Mesenchymal stem cell (in vitro differentiated cells and primary cell): ENCODE measurements around the gene ZDHHC18. TPM values are rescaled to one million over a fixed set of nuclear protein-coding genes. Genes with fewer than 3 reads are reported as not detected.
A peak's percentile ranks its signal among the peaks of the same experiment; 100 is the strongest.

Experiments
- DNase-seq: peaks from one replicate; pipeline ENCODE4 v3.0.0-alpha.2; 2013
- H2AFZ ChIP-seq: one replicate; pipeline ENCODE4 v1.6.1; 2013; ENCODE audit warnings: low read depth, mild to moderate bottlenecking, control low read depth, inconsistent platforms, low read length, moderate library complexity
- H2AK5ac ChIP-seq: 2 replicates; pipeline ENCODE4 v1.6.1; 2013; ENCODE audit warnings: low read length, moderate library complexity, mild to moderate bottlenecking, inconsistent platforms; ENCODE audit not compliant: severe bottlenecking
- H2BK120ac ChIP-seq: one replicate; pipeline ENCODE4 v1.6.1; 2013; ENCODE audit warnings: low read depth, mild to moderate bottlenecking, inconsistent platforms, low read length, moderate library complexity
- H2BK12ac ChIP-seq, 2 experiments: one replicate each; pipeline ENCODE4 v1.6.1; 2013; ENCODE audit warnings: inconsistent platforms in 2 of 2, low read length in 2 of 2, mild to moderate bottlenecking in 2 of 2, moderate library complexity in 2 of 2, control low read depth in 1 of 2
- H2BK15ac ChIP-seq: one replicate; pipeline ENCODE4 v1.6.1; 2013; ENCODE audit warnings: mild to moderate bottlenecking, low read depth, inconsistent platforms; ENCODE audit not compliant: poor library complexity, severe bottlenecking
- H2BK5ac ChIP-seq: 2 replicates; pipeline ENCODE4 v1.6.1; 2013; ENCODE audit warnings: low read depth, mild to moderate bottlenecking, low read length, control low read depth, inconsistent platforms; ENCODE audit not compliant: poor library complexity, severe bottlenecking
- H3K14ac ChIP-seq, 2 experiments: one replicate each; pipeline ENCODE4 v1.6.1; 2013; ENCODE audit warnings: inconsistent platforms in 2 of 2, low read length in 2 of 2, control low read depth in 1 of 2, mild to moderate bottlenecking in 1 of 2, moderate library complexity in 1 of 2
- H3K18ac ChIP-seq, 2 experiments: one replicate each; pipeline ENCODE4 v1.6.1; 2013; ENCODE audit warnings: inconsistent platforms in 2 of 2, low read length in 2 of 2, control low read depth in 1 of 2, low read depth in 1 of 2, mild to moderate bottlenecking in 1 of 2
- H3K23ac ChIP-seq, 2 experiments: one replicate each; pipeline ENCODE4 v1.6.1; 2013; ENCODE audit warnings: inconsistent platforms in 2 of 2, low read length in 2 of 2, mild to moderate bottlenecking in 2 of 2, moderate library complexity in 2 of 2, control low read depth in 1 of 2
- H3K27ac ChIP-seq: 2 replicates; pipeline ENCODE4 v1.5.1; 2013; ENCODE audit warnings: mild to moderate bottlenecking, moderate library complexity, low read length, control low read depth, inconsistent platforms; ENCODE audit not compliant: poor library complexity, severe bottlenecking
- H3K27me3 ChIP-seq, 2 experiments: 2 replicates each; pipeline versions ENCODE4 v1.6.1 to v1.7.0; 2013; ENCODE audit warnings: low read length in 2 of 2, mild to moderate bottlenecking in 2 of 2, moderate library complexity in 2 of 2, control low read depth in 1 of 2, inconsistent platforms in 1 of 2; ENCODE audit not compliant: control insufficient read depth in 1 of 2, insufficient read depth in 1 of 2
- H3K36me3 ChIP-seq, 2 experiments: 2 replicates each; pipeline versions ENCODE4 v1.6.1 to v1.7.0; 2013; ENCODE audit warnings: low read length in 2 of 2, control low read depth in 1 of 2, inconsistent platforms in 1 of 2, low read depth in 1 of 2, mild to moderate bottlenecking in 1 of 2; ENCODE audit not compliant: insufficient read depth in 2 of 2, control insufficient read depth in 1 of 2
- H3K4ac ChIP-seq, 2 experiments: one replicate each; pipeline ENCODE4 v1.6.1; 2013; ENCODE audit warnings: inconsistent platforms in 2 of 2, low read length in 2 of 2, mild to moderate bottlenecking in 2 of 2, moderate library complexity in 2 of 2, control low read depth in 1 of 2, low read depth in 1 of 2
- H3K4me1 ChIP-seq: 2 replicates; pipeline ENCODE4 v1.6.1; 2013; ENCODE audit warnings: low read depth, low read length, control low read depth; ENCODE audit not compliant: control insufficient read depth, insufficient read depth
- H3K4me2 ChIP-seq: 2 replicates; pipeline ENCODE4 v1.6.1; 2013; ENCODE audit warnings: low read length, mild to moderate bottlenecking, inconsistent platforms; ENCODE audit not compliant: poor library complexity, severe bottlenecking
- H3K4me3 ChIP-seq, 2 experiments: 2 replicates each; pipeline versions ENCODE4 v1.5.1 to v1.7.0; 2013; ENCODE audit warnings: low read length in 2 of 2, mild to moderate bottlenecking in 2 of 2, control low read depth in 1 of 2, low read depth in 1 of 2; ENCODE audit not compliant: insufficient read depth in 1 of 2
- H3K79me1 ChIP-seq: replicated peaks from 2 replicates; pipeline ENCODE4 v1.6.1; 2013; ENCODE audit warnings: mild to moderate bottlenecking, control low read depth, low read length, inconsistent platforms; ENCODE audit not compliant: poor library complexity, severe bottlenecking
- H3K9ac ChIP-seq: 2 replicates; pipeline ENCODE4 v1.7.0; 2013; ENCODE audit warnings: mild to moderate bottlenecking, low read length, moderate library complexity
- H3K9me3 ChIP-seq: 2 replicates; pipeline ENCODE4 v1.7.0; 2013; ENCODE audit warnings: mild to moderate bottlenecking, low read length; ENCODE audit not compliant: control insufficient read depth
- H4K8ac ChIP-seq: one replicate; pipeline ENCODE4 v1.6.1; 2013; ENCODE audit warnings: inconsistent platforms, mild to moderate bottlenecking, low read length, moderate library complexity
- H4K91ac ChIP-seq: one replicate; pipeline ENCODE4 v1.6.1; 2013; ENCODE audit warnings: mild to moderate bottlenecking, low read length, inconsistent platforms
- WGBS: methylation state at CpG from one replicate; pipeline ENCODE4 v1.1.7; 2013; ENCODE audit warnings: mixed read lengths; 5-methylcytosine and 5-hydroxymethylcytosine counted together
- polyA plus RNA-seq, 2 experiments: library from polyadenylated mRNA; stranded (reverse); fragments of 200-250 nt; gene quantifications; one replicate each; pipeline ENCODE4 v1.2.3, GENCODE V29; 2013

ZDHHC18 gene
- polyA plus RNA-seq (2013, experiment 1 of 2), result 24.7 TPM
- 24.1 TPM for polyA plus RNA-seq (2013, experiment 2 of 2)

- peak within 1 kb of the TSS; percentile 85 for H3K9ac ChIP-seq
- peak within 1 kb of the TSS; percentile 46 for H2AFZ ChIP-seq
- H3K4me1 ChIP-seq, result peaks cover 22% of the 10 kb centered on the region
- peak within 1 kb of the TSS; percentile 12 for H2AK5ac ChIP-seq
- H3K4me2 ChIP-seq, result peak within 1 kb of the TSS; percentile 97
- WGBS, result 4% methylated on average over 39 of the region's 107 CpGs
- H3K9me3 ChIP-seq, result no peaks in the 10 kb centered on the region
- peak within 1 kb of the TSS; percentile 55 for H2BK120ac ChIP-seq
- H3K79me1 ChIP-seq, result peaks cover 18% of the 10 kb centered on the region
- H2BK12ac ChIP-seq, result peak within 1 kb of the TSS; percentile 56 to 93
- peak within 1 kb of the TSS; percentile 83 for H2BK15ac ChIP-seq
- peak within 1 kb of the TSS; percentile 87 to 89 for H3K14ac ChIP-seq
- peak within 1 kb of the TSS; percentile 81 for H3K4ac ChIP-seq
- H4K91ac ChIP-seq, result peak within 1 kb of the TSS; percentile 65
- H4K8ac ChIP-seq, result peak within 1 kb of the TSS; percentile 93
- H3K36me3 ChIP-seq, result peaks cover 1 to 9% of the 10 kb centered on the region in 2 experiments
- peak within 1 kb of the TSS; percentile 55 for H3K27ac ChIP-seq
- no peak within 1 kb of the TSS for H2BK5ac ChIP-seq
- peak within 1 kb of the TSS in 1 of 2 experiments; percentile 84 for H3K23ac ChIP-seq
- peak within 1 kb of the TSS; percentile 82 to 89 for H3K18ac ChIP-seq
- H3K4me3 ChIP-seq, result peak within 1 kb of the TSS; percentile 81 to 85
- peak; percentile 56 for DNase-seq
- H3K27me3 ChIP-seq, result no peaks in the 10 kb centered on the region
These were observed at the start of gene ZDHHC18 for GRCh38 chr1:26826261-26827105. ZDHHC18 (plus strand) TSS chr1:26826688; CDS start chr1:26826805, 117 bp downstream.

- Histone ChIP-seq H3K18ac (no peak overlapping the region), H4K91ac (no peak overlapping the region), H2AFZ (no peak overlapping the region), H3K79me1 (peaks cover 41% of the 10 kb centered on the region), H3K14ac (no peak overlapping the region), H2BK120ac (no peak overlapping the region), H3K4me2 (no peak overlapping the region), H3K4ac (no peak overlapping the region), H3K4me3 (no peak overlapping the region), H3K4me1 (peaks cover 8% of the 10 kb centered on the region), H2BK5ac (no peak overlapping the region), H3K27me3 (no peaks in the 10 kb centered on the region), H2BK15ac (no peak overlapping the region), H3K27ac (no peak overlapping the region), H2BK12ac (peak overlapping the region in 1 of 2 experiments; percentile 15), H4K8ac (no peak overlapping the region), H3K9ac (no peak overlapping the region), H3K36me3 (peaks cover 56 to 90% of the 10 kb centered on the region in 2 experiments), H2AK5ac (no peak overlapping the region), H3K23ac (no peak overlapping the region), H3K9me3 (no peaks in the 10 kb centered on the region)
- 94% methylated on average over 11 of the region's 11 CpGs for WGBS
- DNase-seq, result no peak
These were observed 47.3 kb upstream of the ZDHHC18 start for GRCh38 chr1:26779098-26779668.

- Histone ChIP-seq H3K36me3 (peaks cover 44 to 77% of the 10 kb centered on the region in 2 experiments), H3K9ac (no peak overlapping the region), H3K23ac (no peak overlapping the region), H3K79me1 (peaks cover 30% of the 10 kb centered on the region), H3K14ac (no peak overlapping the region), H3K4me3 (no peak overlapping the region), H2BK15ac (no peak overlapping the region), H2BK5ac (no peak overlapping the region), H3K9me3 (no peaks in the 10 kb centered on the region), H2BK120ac (no peak overlapping the region), H3K4me2 (no peak overlapping the region), H3K27ac (no peak overlapping the region), H3K4ac (no peak overlapping the region), H2BK12ac (no peak overlapping the region), H3K18ac (no peak overlapping the region), H3K27me3 (no peaks in the 10 kb centered on the region), H3K4me1 (peaks cover 8% of the 10 kb centered on the region), H4K8ac (no peak overlapping the region), H4K91ac (no peak overlapping the region), H2AFZ (no peak overlapping the region), H2AK5ac (no peak overlapping the region)
- WGBS, result 95% methylated on average over 20 of the region's 21 CpGs
- DNase-seq, result no peak
These were observed 46.0 kb upstream of the ZDHHC18 start for GRCh38 chr1:26780344-26780957.
